H1 (cell line): Measurements from ENCODE around the gene JPH3. TPM values are rescaled to one million over a fixed set of nuclear protein-coding genes. Genes with fewer than 3 reads are reported as not detected.

Source experiments
- EP300 ChIP-seq, 2 experiments: IDR thresholded peaks; 1 replicate in 1 of 2; 2 replicates in 1 of 2; pipeline ENCODE4 v1.6.1; 2011 to 2012; ENCODE audit warnings: low read depth in 2 of 2, low read length in 2 of 2, mild to moderate bottlenecking in 2 of 2, borderline replicate concordance in 1 of 2, inconsistent platforms in 1 of 2, moderate library complexity in 1 of 2
- polyA plus RNA-seq, 7 experiments: library from polyadenylated mRNA; depleted of rRNA in 3 of 7; stranded (reverse) in 5 of 7; unstranded in 2 of 7; fragments of >200 nt in 5 of 7; fragments of 200-250 nt in 2 of 7; gene quantifications; 1 replicate in 5 of 7; 2 replicates in 1 of 7; 4 replicates in 1 of 7; pipeline versions ENCODE4 v1.2.1 to v1.2.3, GENCODE V29; 2011 to 2013; ENCODE audit warnings: missing spikeins in 2 of 7, mixed read lengths in 2 of 7
- total RNA-seq: library from RNA; stranded (reverse); fragmentation: NEBNext Ultra II Directional; extraction: Animal tissue kit (Norgen Biotek cat#: 25700); gene quantifications from 2 replicates; pipeline ENCODE4 v1.2.1, GENCODE V29; 2021

Gene JPH3
- total and polyA plus RNA-seq, 2 of the 8 experiments (the other 6 are each of a cell fraction or from before 2014, with no cell fraction given): 10.3 to 28.3 TPM

DNA sequence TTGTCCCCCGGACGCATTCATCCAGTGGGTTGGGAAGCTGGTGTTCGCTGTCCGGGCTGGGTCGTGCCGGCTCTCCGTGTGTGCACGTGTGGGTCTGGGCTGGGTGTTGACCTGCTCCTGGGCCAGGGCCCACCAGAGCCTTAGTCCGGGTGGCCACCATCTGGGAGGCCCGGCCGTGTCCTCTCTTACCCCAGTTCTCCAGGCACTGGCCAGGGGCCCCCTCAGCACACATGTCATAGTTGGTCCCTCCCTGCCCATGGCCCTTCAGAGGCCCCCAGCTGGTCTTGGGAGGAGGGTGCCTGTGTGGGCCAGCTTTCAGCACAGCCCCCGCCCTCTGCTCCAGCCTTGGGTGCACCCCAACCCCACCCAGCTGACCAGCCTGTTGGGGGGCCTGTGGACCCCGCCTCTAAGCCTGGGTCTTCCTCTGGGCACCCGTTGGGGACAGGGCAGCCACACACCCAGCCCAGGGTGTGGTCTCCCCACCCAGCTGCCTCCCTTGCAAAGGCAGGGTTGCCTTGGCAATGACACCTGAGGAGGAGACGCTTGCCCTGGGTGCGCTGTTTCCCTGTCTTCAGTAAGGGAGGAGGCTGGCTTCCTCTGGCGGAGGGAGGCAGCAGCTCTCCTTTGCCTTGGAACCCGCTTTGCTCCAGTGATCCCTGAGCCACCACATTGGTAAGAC lies 77.4 kb downstream of the JPH3 start (continued):
- TF ChIP-seq EP300 (IDR thresholded peaks at IDR 0.05; ENCODE audit: borderline replicate concordance in 1 of 2, low read depth in 2 of 2, low read length in 2 of 2): no peak
